ENCODE results near the gene P2RY6.

The P2RY6 gene

GRCh38 chr11:73237471-73238290 lies 34.5 kb upstream of the P2RY6 start:
- no peak for DNase-seq

- DNase-seq = no peak
Measured at GRCh38 chr11:73239111-73239521, 33.0 kb upstream of the P2RY6 start.

GRCh38 chr11:73239571-73240189 lies 32.5 kb upstream of the P2RY6 start:
- DNase-seq = no peak

GRCh38 chr11:73240190-73240781 lies 31.9 kb upstream of the P2RY6 start:
- no peak for DNase-seq

GRCh38 chr11:73241300-73241699 lies 30.8 kb upstream of the P2RY6 start:
- DNase-seq = no peak

- DNase-seq = peak; percentile 87
Measured at GRCh38 chr11:73242251-73243092, 29.7 kb upstream of the P2RY6 start.

- no peak for DNase-seq
Measured at GRCh38 chr11:73243093-73243485, 29.0 kb upstream of the P2RY6 start.

GRCh38 chr11:73244589-73245240 lies 27.4 kb upstream of the P2RY6 start:
- no peak for DNase-seq

GRCh38 chr11:73245461-73245860 lies 26.7 kb upstream of the P2RY6 start:
- DNase-seq = no peak

- no peak for DNase-seq
Measured at GRCh38 chr11:73246303-73246702, 25.8 kb upstream of the P2RY6 start.

- DNase-seq = no peak
Measured at GRCh38 chr11:73248526-73249185, 23.5 kb upstream of the P2RY6 start.

- peak; percentile 15 for DNase-seq
Measured at GRCh38 chr11:73249304-73249703, 22.8 kb upstream of the P2RY6 start.

GRCh38 chr11:73249853-73250783 lies 22.0 kb upstream of the P2RY6 start:
- DNase-seq = peak; percentile 16

- DNase-seq = peak; percentile 37
Measured at GRCh38 chr11:73252577-73253191, 19.5 kb upstream of the P2RY6 start.

- DNase-seq = no peak
Measured at GRCh38 chr11:73257342-73258103, 14.6 kb upstream of the P2RY6 start.

- DNase-seq = no peak
Measured at GRCh38 chr11:73258104-73259035, 13.8 kb upstream of the P2RY6 start.

- DNase-seq = no peak
Measured at GRCh38 chr11:73259406-73260126, 12.6 kb upstream of the P2RY6 start.

- DNase-seq = no peak
Measured at GRCh38 chr11:73260127-73260457, 12.0 kb upstream of the P2RY6 start.

Measured in activated CD4-positive, alpha-beta T cell treated with anti-CD3 and anti-CD28 coated beads for 48 hours (primary cell).